ENCODE measurements around the gene PIP5K1B.

DNA sequence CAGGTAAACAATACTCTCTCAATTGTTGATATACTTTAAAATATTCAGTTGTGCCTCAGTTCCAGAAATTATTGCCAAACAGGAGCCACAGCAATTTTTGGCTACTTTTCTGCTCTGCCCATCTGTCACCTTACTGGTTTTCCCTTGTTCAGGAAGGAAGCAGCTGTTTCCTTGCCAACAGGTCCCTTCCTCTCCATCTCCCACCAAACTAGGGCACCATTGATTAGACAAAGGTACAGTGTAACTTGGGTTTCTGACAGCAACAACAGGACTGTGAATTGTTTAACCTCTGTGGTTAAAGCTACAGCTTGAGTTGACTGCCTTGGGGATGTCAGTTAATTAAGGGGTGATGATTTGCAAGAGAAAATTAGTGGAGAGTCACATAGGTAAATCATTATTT, 76.9 kb downstream of the PIP5K1B start:
- TF ChIP-seq CTCF (IDR thresholded peaks at IDR 0.05; ENCODE audit: low read length): no peak
- no peak for TF ChIP-seq EZH2 (optimal IDR thresholded peaks at IDR 0.05; ENCODE audit: low read depth, low read length)

Data from MM.1S (cell line).